ENCODE measurements around the gene PAFAH2. TPM values are rescaled to one million over a fixed set of nuclear protein-coding genes. Genes with fewer than 3 reads are reported as not detected.

The PAFAH2 gene
- polyA plus RNA-seq, 1 donor, result 20.7 TPM

- no peak for DNase-seq
- no peaks in the 10 kb centered on the region for H3K27me3 ChIP-seq (ENCODE audit: control insufficient read depth, insufficient read depth, low read length)
- no peaks in the 10 kb centered on the region for H3K9me3 ChIP-seq (ENCODE audit: control insufficient read depth, low read depth, low read length)
- H3K27ac ChIP-seq (ENCODE audit: low read length), result no peak overlapping the region
- no peaks in the 10 kb centered on the region for H3K36me3 ChIP-seq (ENCODE audit: control insufficient read depth, insufficient read depth, low read length)
- peaks cover 5% of the 10 kb centered on the region for H3K4me1 ChIP-seq (ENCODE audit: control insufficient read depth, insufficient read depth, low read length)
- no peak overlapping the region for H3K4me3 ChIP-seq (ENCODE audit: low read length)
- WGBS (ENCODE audit: insufficient coverage, low lambda C conversion rate), result no CpG with 5 or more reads among the region's 8 CpGs
Observed at GRCh38 chr1:26022404-26022779, 24.5 kb upstream of the PAFAH2 start.

- no CpG with 5 or more reads among the region's 15 CpGs for WGBS (ENCODE audit: insufficient coverage, low lambda C conversion rate)
- peak in 1 of 2 donors; percentile 30 for DNase-seq
- Histone ChIP-seq H3K36me3 (ENCODE audit: control insufficient read depth, insufficient read depth, low read length) (no peaks in the 10 kb centered on the region), H3K27me3 (ENCODE audit: control insufficient read depth, insufficient read depth, low read length) (no peaks in the 10 kb centered on the region), H3K4me3 (ENCODE audit: low read length) (peak within 1 kb of the TSS; percentile 21), H3K9me3 (ENCODE audit: control insufficient read depth, low read depth, low read length) (no peaks in the 10 kb centered on the region), H3K4me1 (ENCODE audit: control insufficient read depth, insufficient read depth, low read length) (peaks cover 5% of the 10 kb centered on the region), H3K27ac (ENCODE audit: low read length) (no peak within 1 kb of the TSS)
Observed at GRCh38 chr1:26021647-26022403, 24.0 kb upstream of the PAFAH2 start, which contains the start of gene EXTL1. Gene EXTL1 (plus strand): TSS chr1:26021775. CDS start chr1:26022647, 872 bp downstream.

- H3K4me3 ChIP-seq (ENCODE audit: low read length), result no peak overlapping the region
- H3K9me3 ChIP-seq (ENCODE audit: control insufficient read depth, low read depth, low read length), result no peaks in the 10 kb centered on the region
- H3K4me1 ChIP-seq (ENCODE audit: control insufficient read depth, insufficient read depth, low read length), result peaks cover 5% of the 10 kb centered on the region
- H3K27me3 ChIP-seq (ENCODE audit: control insufficient read depth, insufficient read depth, low read length), result no peaks in the 10 kb centered on the region
- DNase-seq, result no peak
- no peak overlapping the region for H3K27ac ChIP-seq (ENCODE audit: low read length)
- H3K36me3 ChIP-seq (ENCODE audit: control insufficient read depth, insufficient read depth, low read length), result no peaks in the 10 kb centered on the region
- WGBS (ENCODE audit: insufficient coverage, low lambda C conversion rate), result no CpG with 5 or more reads among the region's 6 CpGs
Observed at GRCh38 chr1:26020941-26021646, 23.2 kb upstream of the PAFAH2 start.

GRCh38 chr1:26020330-26020768 lies 22.5 kb upstream of the PAFAH2 start:
- Histone ChIP-seq H3K36me3 (ENCODE audit: control insufficient read depth, insufficient read depth, low read length) (no peaks in the 10 kb centered on the region), H3K27me3 (ENCODE audit: control insufficient read depth, insufficient read depth, low read length) (no peaks in the 10 kb centered on the region), H3K27ac (ENCODE audit: low read length) (no peak overlapping the region), H3K9me3 (ENCODE audit: control insufficient read depth, low read depth, low read length) (no peaks in the 10 kb centered on the region), H3K4me3 (ENCODE audit: low read length) (no peak overlapping the region), H3K4me1 (ENCODE audit: control insufficient read depth, insufficient read depth, low read length) (peaks cover 5% of the 10 kb centered on the region)
- no peak for DNase-seq
- WGBS (ENCODE audit: insufficient coverage, low lambda C conversion rate), result no CpG with 5 or more reads among the region's 6 CpGs

GRCh38 chr1:26019641-26020315 lies 21.9 kb upstream of the PAFAH2 start:
- Histone ChIP-seq H3K27me3 (ENCODE audit: control insufficient read depth, insufficient read depth, low read length) (no peaks in the 10 kb centered on the region), H3K4me1 (ENCODE audit: control insufficient read depth, insufficient read depth, low read length) (peaks cover 5% of the 10 kb centered on the region), H3K36me3 (ENCODE audit: control insufficient read depth, insufficient read depth, low read length) (no peaks in the 10 kb centered on the region), H3K4me3 (ENCODE audit: low read length) (no peak overlapping the region), H3K27ac (ENCODE audit: low read length) (no peak overlapping the region), H3K9me3 (ENCODE audit: control insufficient read depth, low read depth, low read length) (no peaks in the 10 kb centered on the region)
- WGBS (ENCODE audit: insufficient coverage, low lambda C conversion rate), result no CpG with 5 or more reads among the region's 8 CpGs
- no peak for DNase-seq

- no CpG with 5 or more reads among the region's 6 CpGs for WGBS (ENCODE audit: insufficient coverage, low lambda C conversion rate)
- H3K27ac ChIP-seq (ENCODE audit: low read length), result no peak overlapping the region
- no peaks in the 10 kb centered on the region for H3K36me3 ChIP-seq (ENCODE audit: control insufficient read depth, insufficient read depth, low read length)
- no peaks in the 10 kb centered on the region for H3K27me3 ChIP-seq (ENCODE audit: control insufficient read depth, insufficient read depth, low read length)
- H3K9me3 ChIP-seq (ENCODE audit: control insufficient read depth, low read depth, low read length), result no peaks in the 10 kb centered on the region
- peaks cover 10% of the 10 kb centered on the region for H3K4me1 ChIP-seq (ENCODE audit: control insufficient read depth, insufficient read depth, low read length)
- no peak for DNase-seq
- no peak overlapping the region for H3K4me3 ChIP-seq (ENCODE audit: low read length)
Observed at GRCh38 chr1:26017606-26018005, 19.7 kb upstream of the PAFAH2 start.

GRCh38 chr1:26016953-26017545 lies 19.2 kb upstream of the PAFAH2 start:
- WGBS (ENCODE audit: insufficient coverage, low lambda C conversion rate), result no CpG with 5 or more reads among the region's 6 CpGs
- Histone ChIP-seq H3K4me1 (ENCODE audit: control insufficient read depth, insufficient read depth, low read length) (peaks cover 12% of the 10 kb centered on the region), H3K36me3 (ENCODE audit: control insufficient read depth, insufficient read depth, low read length) (no peaks in the 10 kb centered on the region), H3K9me3 (ENCODE audit: control insufficient read depth, low read depth, low read length) (no peaks in the 10 kb centered on the region), H3K27ac (ENCODE audit: low read length) (no peak overlapping the region), H3K27me3 (ENCODE audit: control insufficient read depth, insufficient read depth, low read length) (no peaks in the 10 kb centered on the region), H3K4me3 (ENCODE audit: low read length) (no peak overlapping the region)
- no peak for DNase-seq

- no peak for DNase-seq
- no peaks in the 10 kb centered on the region for H3K9me3 ChIP-seq (ENCODE audit: control insufficient read depth, low read depth, low read length)
- no peaks in the 10 kb centered on the region for H3K27me3 ChIP-seq (ENCODE audit: control insufficient read depth, insufficient read depth, low read length)
- H3K27ac ChIP-seq (ENCODE audit: low read length), result no peak overlapping the region
- H3K36me3 ChIP-seq (ENCODE audit: control insufficient read depth, insufficient read depth, low read length), result no peaks in the 10 kb centered on the region
- WGBS (ENCODE audit: insufficient coverage, low lambda C conversion rate), result 100% methylated on average over 1 of the region's 10 CpGs
- H3K4me1 ChIP-seq (ENCODE audit: control insufficient read depth, insufficient read depth, low read length), result peaks cover 14% of the 10 kb centered on the region
- no peak overlapping the region for H3K4me3 ChIP-seq (ENCODE audit: low read length)
Observed at GRCh38 chr1:26016258-26016952, 18.5 kb upstream of the PAFAH2 start.

GRCh38 chr1:26015358-26015757 lies 17.5 kb upstream of the PAFAH2 start:
- no peaks in the 10 kb centered on the region for H3K36me3 ChIP-seq (ENCODE audit: control insufficient read depth, insufficient read depth, low read length)
- no CpG with 5 or more reads among the region's 2 CpGs for WGBS (ENCODE audit: insufficient coverage, low lambda C conversion rate)
- DNase-seq, result no peak
- peaks cover 14% of the 10 kb centered on the region for H3K4me1 ChIP-seq (ENCODE audit: control insufficient read depth, insufficient read depth, low read length)
- no peaks in the 10 kb centered on the region for H3K9me3 ChIP-seq (ENCODE audit: control insufficient read depth, low read depth, low read length)
- no peak overlapping the region for H3K4me3 ChIP-seq (ENCODE audit: low read length)
- H3K27ac ChIP-seq (ENCODE audit: low read length), result no peak overlapping the region
- H3K27me3 ChIP-seq (ENCODE audit: control insufficient read depth, insufficient read depth, low read length), result no peaks in the 10 kb centered on the region

GRCh38 chr1:26014179-26014578 lies 16.3 kb upstream of the PAFAH2 start:
- Histone ChIP-seq H3K4me1 (ENCODE audit: control insufficient read depth, insufficient read depth, low read length) (peaks cover 9% of the 10 kb centered on the region), H3K27me3 (ENCODE audit: control insufficient read depth, insufficient read depth, low read length) (no peaks in the 10 kb centered on the region), H3K4me3 (ENCODE audit: low read length) (no peak overlapping the region), H3K9me3 (ENCODE audit: control insufficient read depth, low read depth, low read length) (no peaks in the 10 kb centered on the region), H3K27ac (ENCODE audit: low read length) (no peak overlapping the region), H3K36me3 (ENCODE audit: control insufficient read depth, insufficient read depth, low read length) (no peaks in the 10 kb centered on the region)
- no CpG with 5 or more reads among the region's 2 CpGs for WGBS (ENCODE audit: insufficient coverage, low lambda C conversion rate)
- no peak for DNase-seq

Data from large intestine (tissue), 3 donors.